HEK293T (cell line): ENCODE data around the gene SMIM44.

Experiments used
- CTCF ChIA-PET: fragments of 350-600 bp; formaldehyde crosslinking; extraction: SDS; loops from one replicate; lab custom pipeline; 2021; ENCODE audit warnings: antibody characterized with exemption, inconsistent platforms; lab: Yijun Ruan, JAX
- POLR2A ChIA-PET: fragments of 350-600 bp; formaldehyde crosslinking; extraction: SDS; loops from one replicate; lab custom pipeline; 2020; ENCODE audit warnings: antibody characterized with exemption, inconsistent platforms; lab: Yijun Ruan, JAX
- DNase-seq: peaks from one replicate; pipeline ENCODE4 v3.0.0; 2012; ENCODE audit warnings: mixed read lengths; ENCODE audit errors: extremely low spot score
- ARNT ChIP-seq: fragments of 450-650 bp; IDR thresholded peaks from 2 replicates; pipeline ENCODE4 v1.6.1; 2017; ENCODE audit warnings: mild to moderate bottlenecking
- BHLHE40 ChIP-seq: fragments of 450-650 bp; IDR thresholded peaks from 2 replicates; pipeline ENCODE4 v1.6.1; 2016; ENCODE audit warnings: mild to moderate bottlenecking, moderate library complexity, borderline replicate concordance
- CTBP1 ChIP-seq: fragments of 450-650 bp; IDR thresholded peaks from 2 replicates; pipeline ENCODE4 v1.6.1; 2016; ENCODE audit warnings: borderline replicate concordance
- ELF4 ChIP-seq: fragments of 450-650 bp; IDR thresholded peaks from 2 replicates; pipeline ENCODE4 v1.6.1; 2017; ENCODE audit warnings: antibody characterized with exemption
- FOXA1 ChIP-seq: fragments of 450-650 bp; IDR thresholded peaks from 2 replicates; pipeline ENCODE4 v1.6.1; 2016; ENCODE audit warnings: mild to moderate bottlenecking
- FOXK2 ChIP-seq: fragments of 450-650 bp; IDR thresholded peaks from 2 replicates; pipeline ENCODE4 v1.6.1; 2016; ENCODE audit warnings: mild to moderate bottlenecking
- FOXM1 ChIP-seq: fragments of 450-650 bp; IDR thresholded peaks from 2 replicates; pipeline ENCODE4 v1.6.1; 2017; ENCODE audit warnings: mild to moderate bottlenecking, borderline replicate concordance
- HDGF ChIP-seq: fragments of 450-650 bp; IDR thresholded peaks from 2 replicates; pipeline ENCODE4 v1.6.1; 2017; ENCODE audit warnings: antibody characterized with exemption, borderline replicate concordance
- L3MBTL2 ChIP-seq: fragments of 450-650 bp; conservative IDR thresholded peaks from 2 replicates; pipeline ENCODE4 v1.6.1; 2016; ENCODE audit warnings: mild to moderate bottlenecking
- LEF1 ChIP-seq: fragments of 450-650 bp; IDR thresholded peaks from 2 replicates; pipeline ENCODE4 v1.6.1; 2017; ENCODE audit warnings: mild to moderate bottlenecking, borderline replicate concordance
- NFRKB ChIP-seq: fragments of 450-650 bp; IDR thresholded peaks from 2 replicates; pipeline ENCODE4 v1.6.1; 2016; ENCODE audit warnings: mild to moderate bottlenecking, moderate library complexity
- PKNOX1 ChIP-seq: fragments of 450-650 bp; IDR thresholded peaks from 2 replicates; pipeline ENCODE4 v1.6.1; 2016
- SP1 ChIP-seq: fragments of 450-650 bp; IDR thresholded peaks from 2 replicates; pipeline ENCODE4 v1.6.1; 2017
- SUZ12 ChIP-seq: fragments of 450-650 bp; IDR thresholded peaks from 2 replicates; pipeline ENCODE4 v1.6.1; 2016; ENCODE audit warnings: mild to moderate bottlenecking
- TARDBP ChIP-seq: fragments of 450-650 bp; IDR thresholded peaks from 2 replicates; pipeline ENCODE4 v1.6.1; 2016
- ZNF384 ChIP-seq: fragments of 450-650 bp; IDR thresholded peaks from 2 replicates; pipeline ENCODE4 v1.6.1; 2016

Gene SMIM44

GRCh38 chr19:3528539-3529211 lies 45.4 kb upstream of the SMIM44 start:
- ChIA-PET POLR2A (no interaction called here), CTCF (no interaction called here)

GRCh38 chr19:3528080-3528479 lies 44.8 kb upstream of the SMIM44 start:
- TF ChIP-seq HDGF: no peak
- TF ChIP-seq LEF1: no peak
- no peak for TF ChIP-seq ZNF384
- no peak for TF ChIP-seq BHLHE40
- TF ChIP-seq SP1: no peak
- no peak for TF ChIP-seq L3MBTL2
- TF ChIP-seq FOXM1: no peak
- no peak for TF ChIP-seq ARNT
- TF ChIP-seq FOXA1: no peak
- TF ChIP-seq FOXK2: no peak
- no peak for TF ChIP-seq NFRKB
- no peak for TF ChIP-seq SUZ12
- no peak for TF ChIP-seq ELF4
- TF ChIP-seq PKNOX1: no peak
- TF ChIP-seq CTBP1: no peak
- no peak for TF ChIP-seq TARDBP
- CTCF ChIA-PET: no interaction called here
- POLR2A ChIA-PET: no interaction called here
- DNase-seq: no peak

More at GRCh38 chr19:3528539-3529211, 45.4 kb upstream of the SMIM44 start:
- DNase-seq: no peak
- no peak for TF ChIP-seq ELF4
- no peak for TF ChIP-seq BHLHE40
- no peak for TF ChIP-seq L3MBTL2
- TF ChIP-seq SUZ12: no peak
- no peak for TF ChIP-seq HDGF
- TF ChIP-seq NFRKB: no peak
- TF ChIP-seq CTBP1: no peak
- TF ChIP-seq SP1: no peak
- no peak for TF ChIP-seq FOXK2
- no peak for TF ChIP-seq FOXM1
- TF ChIP-seq ZNF384: no peak
- no peak for TF ChIP-seq LEF1
- TF ChIP-seq TARDBP: no peak; the same call in 1 of the 2 replicates
- no peak for TF ChIP-seq ARNT
- no peak for TF ChIP-seq PKNOX1
- TF ChIP-seq FOXA1: no peak

- ChIA-PET POLR2A (no interaction called here), CTCF (no interaction called here)
- no peak for TF ChIP-seq PKNOX1
- no peak for TF ChIP-seq L3MBTL2
- no peak for TF ChIP-seq NFRKB
- TF ChIP-seq SP1: no peak
- no peak for TF ChIP-seq FOXA1
- no peak for TF ChIP-seq ELF4
- TF ChIP-seq HDGF: no peak
- TF ChIP-seq FOXM1: no peak
- TF ChIP-seq ARNT: no peak
- no peak for TF ChIP-seq FOXK2
- TF ChIP-seq ZNF384: no peak
- TF ChIP-seq TARDBP: no peak
- no peak for TF ChIP-seq SUZ12
- TF ChIP-seq CTBP1: no peak
- TF ChIP-seq LEF1: no peak
- no peak for TF ChIP-seq BHLHE40
- no peak for DNase-seq
Measured at GRCh38 chr19:3527238-3527910, 44.1 kb upstream of the SMIM44 start.

- CTCF ChIA-PET: no interaction called here
- DNase-seq: no peak
- POLR2A ChIA-PET: no interaction called here
- TF ChIP-seq ELF4 (no peak), SP1 (no peak), FOXA1 (no peak), FOXK2 (no peak), SUZ12 (no peak), PKNOX1 (no peak), NFRKB (no peak), ARNT (no peak), CTBP1 (no peak), ZNF384 (no peak)
Measured at GRCh38 chr19:3526507-3527237, 43.4 kb upstream of the SMIM44 start.
